Brain microvascular endothelial cell (primary cell): Measurements from ENCODE around the gene ZNF598.

Experiments
- DNase-seq: peaks from one replicate; pipeline ENCODE4 v3.0.0-alpha.2; 2020
- H3K27ac ChIP-seq: fragments of 250-450 bp; sonication (Bioruptor Pico); 2 replicates; pipeline ENCODE4 v1.5.1; 2020; ENCODE audit warnings: mild to moderate bottlenecking, moderate library complexity
- H3K27me3 ChIP-seq: fragments of 250-450 bp; sonication (Bioruptor Pico); replicated peaks from 2 replicates; pipeline ENCODE4 v1.5.1; 2020; ENCODE audit warnings: mild to moderate bottlenecking
- H3K36me3 ChIP-seq: fragments of 250-450 bp; sonication (Bioruptor Pico); replicated peaks from 2 replicates; pipeline ENCODE4 v1.5.1; 2020; ENCODE audit warnings: mild to moderate bottlenecking
- H3K4me3 ChIP-seq: 2 replicates; pipeline ENCODE4 v1.5.1; 2011; ENCODE audit warnings: low read depth, mild to moderate bottlenecking, control low read depth, low read length, moderate library complexity
- CTCF ChIP-seq: IDR thresholded peaks from 2 replicates; pipeline ENCODE4 v1.5.1; 2011; ENCODE audit warnings: low read depth, mild to moderate bottlenecking, moderate library complexity, low read length, control low read depth, inconsistent platforms; ENCODE audit errors: missing control alignments
- in situ Hi-C: cut with HindIII; loops from 2 replicates; pipeline ENCODE4 v1.10.0; 2017; ENCODE audit warnings: low sequenced_read_pairs, low pct_ligation_motif_present

The ZNF598 gene

GRCh38 chr16:1998852-1999801 is 10.5 kb downstream of the ZNF598 start:
- H3K4me3 ChIP-seq, result no peak overlapping the region
- in situ Hi-C loops, result no loop called here
- DNase-seq, result no peak
- no peak overlapping the region for H3K27ac ChIP-seq
- peaks cover 69% of the 10 kb centered on the region for H3K36me3 ChIP-seq
- no peaks in the 10 kb centered on the region for H3K27me3 ChIP-seq
- no peak for TF ChIP-seq CTCF

GRCh38 chr16:1998360-1998835 is 11.2 kb downstream of the ZNF598 start:
- DNase-seq, result no peak
- Histone ChIP-seq H3K27ac (no peak overlapping the region), H3K4me3 (no peak overlapping the region), H3K27me3 (no peaks in the 10 kb centered on the region), H3K36me3 (peaks cover 67% of the 10 kb centered on the region)
- in situ Hi-C loops, result no loop called here
- no peak for TF ChIP-seq CTCF

- in situ Hi-C loops, result no loop called here
- no peak for TF ChIP-seq CTCF
- DNase-seq, result no peak
- H3K27me3 ChIP-seq, result no peaks in the 10 kb centered on the region
- H3K36me3 ChIP-seq, result peaks cover 60% of the 10 kb centered on the region
- H3K27ac ChIP-seq, result no peak overlapping the region
- H3K4me3 ChIP-seq, result no peak overlapping the region
Measured at GRCh38 chr16:1997494-1998359, 11.9 kb downstream of the ZNF598 start.

GRCh38 chr16:1993731-1994131 is 15.9 kb downstream of the ZNF598 start:
- peaks cover 22% of the 10 kb centered on the region for H3K36me3 ChIP-seq
- no peak overlapping the region for H3K27ac ChIP-seq
- no peak for DNase-seq
- in situ Hi-C loops, result no loop called here
- TF ChIP-seq CTCF, result no peak
- H3K4me3 ChIP-seq, result no peak overlapping the region
- H3K27me3 ChIP-seq, result peaks cover 20% of the 10 kb centered on the region

- Histone ChIP-seq H3K27ac (no peak overlapping the region), H3K36me3 (peaks cover 13% of the 10 kb centered on the region), H3K4me3 (no peak overlapping the region), H3K27me3 (peaks cover 21% of the 10 kb centered on the region)
- no peak for TF ChIP-seq CTCF
- DNase-seq, result no peak
- in situ Hi-C loops, result no loop called here
Measured at GRCh38 chr16:1992704-1993317, 16.8 kb downstream of the ZNF598 start.
